Measurements from ENCODE around the gene ZNF462.
"Not testable (repeated sequence)": the region's sequence is repeated elsewhere in the genome, so short reads cannot be mapped to it uniquely, and the experiment has no call there.

The ZNF462 gene

GRCh38 chr9:106891286-106891685, 28.3 kb downstream of the ZNF462 start:
- no peak for TF ChIP-seq CTCF (IDR thresholded peaks at IDR 0.05; ENCODE audit: low read depth, low read length)
- DNase-seq (ENCODE audit: low read depth in 2 of 2) = no peak
- H3K4me3 ChIP-seq (replicated peaks in 1 of 2; ENCODE audit: low read depth in 2 of 2, low read length in 2 of 2) = no peak overlapping the region

- H3K4me3 ChIP-seq (replicated peaks in 1 of 2; ENCODE audit: low read depth in 2 of 2, low read length in 2 of 2) = no peak overlapping the region
- DNase-seq (ENCODE audit: low read depth in 2 of 2) = peak; percentile 95 to 99
- TF ChIP-seq CTCF (IDR thresholded peaks at IDR 0.05; ENCODE audit: low read depth, low read length) = no peak
Measured at GRCh38 chr9:106892632-106893031, 29.7 kb downstream of the ZNF462 start.

GRCh38 chr9:106893088-106893487, 30.1 kb downstream of the ZNF462 start:
- DNase-seq (ENCODE audit: low read depth in 2 of 2) = peak; percentile 41 to 88
- H3K4me3 ChIP-seq (replicated peaks in 1 of 2; ENCODE audit: low read depth in 2 of 2, low read length in 2 of 2) = no peak overlapping the region
- no peak for TF ChIP-seq CTCF (IDR thresholded peaks at IDR 0.05; ENCODE audit: low read depth, low read length)

- no peak overlapping the region for H3K4me3 ChIP-seq (replicated peaks in 1 of 2; ENCODE audit: low read depth in 2 of 2, low read length in 2 of 2)
- no peak for TF ChIP-seq CTCF (IDR thresholded peaks at IDR 0.05; ENCODE audit: low read depth, low read length)
- DNase-seq (ENCODE audit: low read depth in 2 of 2) = peak in 1 of 2 donors; percentile 22
Measured at GRCh38 chr9:106896695-106897094, 33.7 kb downstream of the ZNF462 start.

GRCh38 chr9:106897236-106897635, 34.3 kb downstream of the ZNF462 start:
- H3K4me3 ChIP-seq (replicated peaks in 1 of 2; ENCODE audit: low read depth in 2 of 2, low read length in 2 of 2) = no peak overlapping the region
- DNase-seq (ENCODE audit: low read depth in 2 of 2) = peak; percentile 56 to 64
- TF ChIP-seq CTCF (IDR thresholded peaks at IDR 0.05; ENCODE audit: low read depth, low read length) = no peak

- H3K4me3 ChIP-seq (replicated peaks in 1 of 2; ENCODE audit: low read depth in 2 of 2, low read length in 2 of 2) = no peak overlapping the region
- no peak for TF ChIP-seq CTCF (IDR thresholded peaks at IDR 0.05; ENCODE audit: low read depth, low read length)
- no peak for DNase-seq (ENCODE audit: low read depth in 2 of 2)
Measured at GRCh38 chr9:106897751-106898150, 34.8 kb downstream of the ZNF462 start.

- H3K4me3 ChIP-seq (replicated peaks in 1 of 2; ENCODE audit: low read depth in 2 of 2, low read length in 2 of 2); DNase-seq (ENCODE audit: low read depth in 2 of 2): not testable (repeated sequence)
Measured at GRCh38 chr9:106900523-106900922, 37.6 kb downstream of the ZNF462 start.

Data from cardiac fibroblast (primary cell).